ENCODE data around the gene FAM149B1.

The FAM149B1 gene

DNA sequence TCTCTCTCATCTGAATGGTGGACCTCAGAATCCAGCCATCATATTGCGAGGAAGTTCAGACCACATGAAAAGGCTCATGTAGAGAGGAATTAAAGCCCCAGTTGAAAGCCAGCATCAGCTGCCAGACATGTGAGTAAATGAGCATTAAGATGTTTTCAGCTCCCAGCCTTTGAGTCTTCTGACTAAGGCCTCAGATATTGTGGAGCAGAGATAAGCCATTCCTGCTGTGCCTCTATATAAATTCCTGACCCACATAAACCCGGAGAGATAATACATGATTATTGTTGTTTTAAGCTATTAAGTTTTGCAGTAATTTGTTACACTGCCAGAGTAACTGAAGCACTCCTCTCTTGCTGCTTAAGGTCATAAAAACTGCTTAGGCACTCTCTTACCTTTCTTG, 14.6 kb downstream of the FAM149B1 start:
- no peak for DNase-seq

DNA sequence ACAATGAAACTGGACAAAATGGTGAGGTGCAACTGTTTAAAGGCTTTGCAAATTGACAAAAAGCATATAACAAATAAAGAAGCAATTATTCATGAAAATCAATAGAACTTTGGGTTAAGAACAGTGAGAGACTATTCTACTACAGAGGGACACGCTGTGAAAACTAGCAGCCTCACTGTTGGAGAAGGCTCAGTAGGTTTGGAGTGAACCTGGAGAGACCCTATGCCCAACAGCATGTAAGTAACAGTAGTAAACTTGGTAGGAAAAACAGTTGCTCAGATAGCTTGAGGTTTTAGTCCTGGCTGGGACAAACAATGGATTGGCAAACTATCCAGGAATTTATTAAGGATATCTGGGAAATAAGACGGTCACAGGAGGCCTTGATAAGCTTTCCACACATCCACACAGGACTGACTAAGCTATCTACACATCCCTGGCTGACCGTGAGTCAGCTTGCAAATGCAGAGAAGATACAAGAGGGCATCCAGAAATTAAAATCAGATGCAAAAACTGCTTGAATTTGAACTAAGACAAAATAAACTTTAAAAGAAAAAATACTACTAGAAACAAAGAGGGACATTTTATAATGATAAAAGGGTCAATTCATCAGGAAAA, 15.9 kb downstream of the FAM149B1 start:
- DNase-seq: no peak

DNA sequence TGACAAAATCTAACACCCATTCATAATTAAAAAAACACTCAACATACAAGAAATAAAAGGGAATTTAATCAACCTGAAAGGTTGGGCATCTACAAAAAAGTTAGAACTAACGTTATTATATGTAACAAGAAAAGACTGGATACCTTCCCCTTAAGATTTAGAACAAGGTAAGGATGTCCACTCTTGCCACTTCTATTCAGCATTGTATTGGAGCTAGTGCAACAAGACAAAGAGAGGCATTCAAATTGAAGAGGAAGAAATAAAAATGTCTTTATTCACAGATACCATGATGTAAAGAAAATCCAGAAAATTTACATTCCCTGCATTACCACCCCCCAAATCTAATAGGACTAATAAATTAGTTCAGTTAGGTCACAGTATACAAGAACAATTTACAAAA, 18.3 kb downstream of the FAM149B1 start:
- DNase-seq: no peak

DNA sequence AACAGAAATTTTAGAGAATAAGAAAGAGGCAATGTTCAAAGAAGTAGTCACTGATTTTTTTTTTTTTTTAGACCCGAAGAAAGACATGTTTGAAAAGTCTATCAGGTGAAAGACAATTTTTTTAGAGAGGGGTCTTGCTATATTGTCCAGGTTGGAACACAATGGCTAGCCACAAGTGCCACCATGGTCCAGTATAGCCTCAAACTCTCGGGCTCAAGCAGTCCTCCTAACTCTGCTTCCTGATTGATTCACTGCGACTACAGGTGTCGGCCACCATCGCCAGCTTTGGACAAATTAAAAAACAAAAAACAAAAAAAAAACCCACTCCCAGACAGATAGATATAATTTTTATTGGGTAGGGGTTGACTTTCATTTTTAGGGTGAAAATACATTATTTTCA, 22.3 kb downstream of the FAM149B1 start:
- no peak for DNase-seq

DNA sequence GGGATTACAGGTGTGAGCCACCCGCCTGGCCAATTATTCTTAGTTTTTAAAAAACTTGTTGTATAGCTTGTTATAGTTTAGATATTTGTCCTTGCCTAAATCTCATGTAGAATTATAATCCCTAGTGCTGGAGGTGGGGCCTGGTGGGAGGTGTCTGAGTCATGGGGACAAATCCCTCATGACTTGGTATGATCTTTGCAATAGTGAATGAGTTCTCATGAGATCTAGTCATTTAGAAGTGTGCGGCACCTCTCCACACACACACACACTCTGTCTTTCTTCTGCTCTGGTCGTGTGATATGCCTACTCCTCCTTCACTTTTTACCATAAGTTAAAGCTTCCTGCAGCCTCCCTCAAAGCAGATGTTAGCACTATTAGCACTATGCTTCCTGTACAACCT, 37.2 kb downstream of the FAM149B1 start:
- DNase-seq: no peak

DNA sequence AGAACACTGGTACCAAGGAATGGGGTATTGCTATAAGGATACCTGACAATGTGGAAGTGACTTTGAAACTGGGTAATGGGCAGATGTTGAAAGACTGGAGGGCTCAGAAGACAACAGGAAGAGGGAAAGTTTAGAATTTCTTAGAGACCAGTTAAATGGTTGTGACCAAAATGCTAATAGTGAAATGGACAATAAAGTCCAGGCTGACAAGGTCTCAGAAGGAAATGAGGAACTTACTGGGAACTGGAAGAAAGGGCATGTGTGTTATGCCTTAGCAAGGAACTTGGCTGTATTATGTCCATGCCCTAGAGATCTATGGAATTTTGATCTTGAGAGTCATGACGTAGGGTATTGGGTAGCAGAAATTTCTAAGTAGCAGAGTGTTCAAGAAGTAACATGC, 38.0 kb downstream of the FAM149B1 start:
- no peak for DNase-seq

DNA sequence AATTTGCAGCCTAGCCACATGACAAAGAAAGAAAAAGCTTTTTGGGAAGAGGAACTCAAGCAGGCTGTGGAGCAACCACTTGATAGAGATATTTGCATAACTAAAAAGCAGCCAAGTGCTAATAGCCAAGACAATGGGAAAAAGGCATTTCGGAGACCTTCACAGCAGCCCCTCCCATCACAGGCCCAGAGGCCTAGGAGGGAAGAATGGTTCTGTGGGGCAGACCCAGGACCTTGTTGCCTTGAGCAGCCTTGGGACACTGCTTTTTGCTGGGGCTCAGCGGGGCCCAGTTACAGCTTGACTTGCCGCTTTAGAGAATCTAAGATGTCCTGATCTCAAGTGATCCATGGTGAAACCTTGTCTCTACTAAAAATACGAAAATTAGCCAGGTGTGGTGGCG, 38.5 kb downstream of the FAM149B1 start:
- no peak for DNase-seq

DNA sequence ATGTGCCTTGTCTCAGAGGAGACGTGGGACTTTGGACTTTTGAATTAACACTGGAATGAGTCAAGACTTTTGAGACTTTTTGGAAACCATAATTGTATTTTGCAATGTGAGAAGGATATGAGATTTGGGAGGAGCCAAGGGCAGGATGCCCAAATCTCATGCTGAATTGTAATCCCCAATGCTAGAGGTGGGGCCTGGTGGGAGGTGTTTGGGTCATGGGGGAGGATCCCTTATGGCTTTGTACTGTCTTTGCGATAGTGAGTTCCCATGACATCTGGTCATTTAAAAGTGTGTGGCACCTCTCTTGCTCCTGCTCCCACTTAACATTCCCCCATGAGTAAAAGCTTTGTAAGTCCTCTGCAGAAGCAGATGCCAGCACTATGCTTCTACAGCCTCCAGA, 40.0 kb downstream of the FAM149B1 start:
- no peak for DNase-seq

DNA sequence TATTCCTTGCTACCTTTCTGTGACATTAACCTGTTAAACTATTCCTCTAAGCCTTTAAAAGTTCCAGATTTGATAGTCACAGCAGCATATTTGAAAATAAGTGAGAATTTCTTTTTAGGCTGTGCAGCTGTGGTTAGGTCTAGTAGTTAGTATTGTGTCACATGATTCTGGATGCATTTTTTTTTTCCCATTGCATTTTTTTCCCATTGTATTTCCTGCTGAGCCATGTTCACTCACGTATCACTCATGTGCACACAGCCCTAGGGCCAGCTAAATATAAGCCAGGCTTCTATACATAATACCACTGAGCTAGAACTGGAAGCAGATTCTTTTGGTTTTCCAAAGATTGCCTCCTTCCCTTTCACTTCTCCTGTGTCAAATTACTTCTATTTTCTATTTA, 41.8 kb downstream of the FAM149B1 start:
- DNase-seq: no peak

DNA sequence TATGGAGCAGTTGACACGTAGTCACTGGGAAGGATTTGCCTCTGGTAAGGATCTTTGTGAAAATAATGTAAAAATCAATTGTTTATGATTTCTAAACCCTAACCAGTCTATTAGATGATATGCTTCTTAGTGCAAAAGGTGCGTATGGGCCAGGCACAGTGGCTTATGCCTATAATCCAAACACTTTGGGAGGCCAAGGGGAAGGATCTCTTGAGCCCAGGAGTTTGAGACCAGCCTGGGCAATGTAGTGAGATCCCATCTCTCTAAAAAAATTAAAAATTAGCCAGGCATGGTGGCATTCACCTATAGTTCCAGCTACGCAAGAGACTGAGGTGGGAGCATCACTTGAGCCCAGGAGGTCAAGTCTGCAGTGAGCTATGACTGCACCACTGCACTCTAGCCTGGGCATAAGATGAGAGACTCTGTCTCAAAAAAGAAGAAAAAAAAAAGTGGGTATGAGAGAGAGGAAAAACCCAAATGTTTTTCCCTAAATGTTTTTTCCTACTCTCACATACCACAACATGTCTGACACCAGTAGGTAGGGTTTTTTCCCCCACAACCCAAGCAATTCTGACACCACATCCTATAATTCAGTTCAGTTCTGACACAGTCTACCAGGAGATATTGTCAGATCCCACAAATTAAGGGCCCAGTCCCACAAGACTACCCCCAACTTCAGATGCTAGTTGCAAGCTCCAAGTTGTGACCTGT, 42.6 kb downstream of the FAM149B1 start:
- DNase-seq: no peak

DNA sequence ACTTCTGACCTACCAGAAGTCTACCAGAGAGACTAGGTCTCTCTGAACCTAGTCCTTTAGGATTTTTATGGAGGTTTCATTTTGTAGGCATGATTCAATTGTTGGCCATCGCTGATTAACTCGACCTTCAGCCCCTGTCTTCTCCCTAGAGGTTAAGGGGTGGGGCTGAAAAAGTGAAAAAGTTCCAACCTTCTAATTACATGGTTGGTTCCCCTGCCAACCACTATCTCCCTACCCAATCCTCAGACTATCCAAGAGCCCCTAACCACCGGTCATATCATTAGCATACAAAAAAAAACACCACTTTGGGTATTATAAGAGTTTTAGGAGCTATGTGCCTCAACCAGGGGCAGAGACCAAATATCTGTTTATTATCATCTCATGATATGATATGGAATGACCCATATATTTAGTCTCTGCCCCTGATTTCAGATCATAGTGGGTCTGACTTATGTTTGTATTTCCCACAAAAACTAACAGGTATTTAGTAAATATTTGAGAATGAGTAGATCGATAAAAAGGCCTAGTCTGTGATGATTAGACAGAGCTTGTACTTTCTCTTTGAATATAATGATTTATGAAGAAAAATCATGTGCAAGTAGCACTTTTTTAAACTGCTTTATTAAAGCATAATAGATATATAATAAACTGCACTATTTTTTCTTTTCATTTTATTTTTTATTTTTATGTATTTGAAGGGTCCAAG, 43.3 kb downstream of the FAM149B1 start:
- DNase-seq: no peak

DNA sequence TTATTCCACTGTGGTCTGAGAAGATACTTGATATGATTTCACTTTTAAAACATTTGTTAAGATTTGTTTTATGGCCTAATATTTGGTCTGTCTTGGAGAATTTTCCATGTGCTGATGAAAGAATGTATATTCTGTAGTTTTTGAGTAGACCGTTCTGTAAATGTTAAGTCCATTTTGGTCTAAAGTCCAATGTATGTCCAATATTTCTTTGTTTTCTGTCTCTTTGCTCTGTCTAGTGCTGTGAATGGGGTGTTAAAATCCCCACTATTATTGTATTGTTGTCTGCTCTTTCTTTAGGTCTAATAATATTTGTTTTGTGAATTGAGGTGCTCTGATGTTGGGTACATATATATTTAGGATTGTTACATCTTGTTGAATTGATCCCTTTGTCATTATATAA, 47.8 kb downstream of the FAM149B1 start:
- DNase-seq: no peak

DNA sequence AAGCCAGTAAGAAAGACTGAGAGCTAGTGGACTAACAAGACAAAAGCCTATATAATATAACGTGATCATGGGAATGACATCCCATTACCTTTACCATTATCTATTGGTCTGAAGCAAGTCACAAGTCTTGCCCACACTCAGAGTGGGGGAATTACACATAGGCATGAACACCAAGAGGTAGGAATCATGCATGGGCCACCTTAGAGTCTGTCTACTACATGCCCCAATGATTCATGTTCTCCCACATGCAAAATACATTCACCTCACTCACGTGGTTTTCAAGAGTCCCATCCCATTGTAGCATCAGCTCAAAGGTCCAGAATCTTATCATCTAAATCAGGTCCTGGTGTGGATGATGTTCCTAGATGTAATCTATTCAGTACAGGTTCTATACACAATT, 49.7 kb downstream of the FAM149B1 start:
- DNase-seq: no peak

DNA sequence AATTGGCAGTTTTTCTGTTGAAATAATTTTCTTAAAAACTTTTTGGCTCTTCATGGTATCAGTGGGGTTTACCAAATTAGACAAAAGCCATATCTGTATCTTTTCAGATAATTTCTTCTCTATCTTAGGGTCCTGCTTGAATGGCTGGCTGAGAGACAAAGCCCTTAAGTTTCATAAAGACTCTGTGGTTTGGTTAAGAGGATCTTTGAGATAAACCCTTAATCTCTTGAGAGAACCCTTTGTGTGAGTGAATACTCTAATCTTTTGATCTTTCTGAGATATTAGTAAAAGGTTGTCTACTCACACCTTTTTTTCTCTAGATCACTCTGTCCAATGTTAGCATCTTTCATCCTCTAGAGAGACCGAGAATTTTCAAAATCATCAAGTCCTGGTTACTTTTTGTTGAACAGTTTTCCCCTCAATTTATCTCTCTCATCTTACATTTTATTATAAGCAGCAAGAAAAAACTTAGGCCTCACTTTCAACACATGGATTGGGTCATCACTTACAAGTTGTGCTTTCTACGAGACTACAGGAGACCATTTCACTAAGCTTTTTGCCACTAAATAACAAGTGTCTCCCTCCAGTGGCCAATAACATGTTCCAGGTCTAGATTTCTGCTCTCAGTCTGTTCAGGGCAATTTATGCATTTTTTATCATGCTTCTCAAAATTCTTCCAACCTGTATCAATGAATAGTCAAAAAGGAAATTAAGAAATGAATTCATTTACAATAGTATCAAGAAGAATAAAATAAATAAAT, 50.7 kb downstream of the FAM149B1 start:
- no peak for DNase-seq

DNA sequence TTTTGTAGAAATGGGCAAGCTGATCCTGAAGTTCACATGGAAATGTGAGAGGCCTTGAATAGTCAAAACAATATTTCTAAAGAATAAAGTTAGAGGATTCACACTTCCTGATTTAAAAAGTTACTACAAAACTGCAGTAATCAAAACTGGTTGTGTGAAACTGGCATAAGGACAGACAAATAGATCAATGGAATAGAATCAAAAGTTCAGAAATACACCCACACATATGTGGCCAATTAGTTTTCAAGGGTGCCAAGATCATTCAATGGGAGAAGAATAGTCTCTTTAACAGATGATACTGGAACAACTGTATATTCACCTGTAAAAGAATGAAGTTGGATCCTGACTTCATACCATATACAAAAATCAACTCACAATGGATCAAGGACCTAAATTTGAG, 51.5 kb downstream of the FAM149B1 start:
- DNase-seq: no peak

DNA sequence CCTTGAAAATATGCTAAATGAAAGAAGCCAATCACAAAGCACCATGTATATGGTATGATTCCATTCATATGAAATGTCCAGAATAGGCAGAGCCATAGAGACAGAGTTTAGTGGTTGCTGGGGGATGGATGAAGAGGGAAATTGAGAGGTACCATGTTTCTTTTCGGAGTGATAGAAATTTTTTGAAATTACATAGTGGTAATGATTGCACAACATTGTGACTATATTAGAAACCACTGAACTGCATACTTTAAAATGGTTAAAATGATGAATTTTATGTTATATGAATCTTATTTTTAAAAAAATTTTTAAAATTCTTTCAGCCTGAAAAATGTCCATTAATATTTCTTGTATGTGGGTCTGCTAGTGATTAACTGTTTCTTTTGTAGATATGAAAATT, 53.1 kb downstream of the FAM149B1 start:
- no peak for DNase-seq

DNA sequence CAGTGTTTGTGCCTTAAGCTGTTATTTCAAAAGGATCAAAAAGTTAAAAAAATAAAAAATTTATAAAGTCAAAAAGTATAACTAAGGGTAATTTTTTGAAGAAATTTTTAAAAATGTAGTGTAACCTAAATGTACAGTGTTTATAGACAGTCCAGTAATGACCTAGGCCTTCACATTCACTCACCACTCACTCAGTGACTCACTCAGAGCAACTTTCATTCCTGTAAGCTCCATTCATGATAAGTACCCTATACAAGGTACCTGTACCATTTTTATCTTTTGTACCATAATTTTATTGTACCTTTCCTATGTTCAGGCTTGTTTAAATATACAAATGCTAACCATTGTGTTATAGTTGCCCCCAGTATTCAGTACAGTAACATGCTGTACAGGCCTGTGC, 57.6 kb downstream of the FAM149B1 start:
- DNase-seq: no peak

DNA sequence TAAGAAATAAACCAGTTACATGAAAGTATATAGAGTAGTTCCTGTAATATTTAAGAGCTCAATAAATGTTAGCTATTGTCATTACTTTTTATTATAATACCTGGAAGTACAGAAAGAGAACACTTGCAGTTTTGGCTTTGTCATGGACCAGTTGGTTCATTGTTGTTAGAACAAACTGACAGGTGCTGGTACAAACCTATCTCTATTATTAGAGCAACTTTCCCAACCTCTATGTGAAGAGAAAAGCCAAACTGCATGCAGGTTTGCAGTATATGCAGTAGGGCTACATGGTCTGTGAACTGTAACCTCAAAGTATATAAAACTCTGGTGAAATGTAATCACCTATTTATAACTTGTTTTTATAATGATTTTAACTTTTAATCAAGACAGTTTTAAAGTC, 58.7 kb downstream of the FAM149B1 start:
- DNase-seq: no peak

DNA sequence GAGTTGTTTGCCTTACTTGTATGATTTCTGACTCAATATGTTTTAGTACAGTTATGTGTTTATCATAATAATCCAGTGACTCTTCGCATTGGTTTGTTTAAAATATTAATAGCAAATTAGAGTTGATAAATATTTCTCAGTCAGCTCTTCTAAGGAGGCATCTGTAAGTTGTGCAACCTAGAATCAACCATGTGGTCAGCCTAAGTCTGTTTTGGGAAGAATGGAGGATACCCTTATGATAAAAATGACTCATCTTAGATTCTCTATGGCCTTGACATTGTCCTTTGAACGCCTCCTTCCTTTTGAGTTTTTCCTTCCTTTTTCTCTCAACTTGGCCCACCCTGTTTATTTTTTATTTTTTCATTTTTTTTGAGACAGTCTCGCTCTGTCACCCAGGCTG, 60.3 kb downstream of the FAM149B1 start:
- DNase-seq: no peak

DNA sequence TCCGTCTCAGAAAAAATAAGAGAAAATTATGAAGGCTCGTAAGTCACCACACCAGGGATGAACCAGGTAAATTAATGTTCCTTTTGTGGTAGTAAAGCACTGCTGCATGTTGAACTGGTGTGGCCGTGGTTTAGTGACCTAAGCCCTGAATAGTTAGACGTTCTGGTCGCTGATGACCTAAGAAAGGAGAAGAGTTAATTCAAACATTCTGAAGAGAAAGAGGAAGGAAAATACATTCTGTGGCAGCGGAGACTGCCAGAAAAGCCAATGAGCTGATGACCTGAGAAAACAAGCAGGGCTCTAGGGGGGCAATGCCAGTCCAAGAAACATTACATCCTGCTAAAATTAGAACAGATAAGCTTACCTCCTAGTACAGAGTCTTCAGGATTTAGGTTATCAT, 61.6 kb downstream of the FAM149B1 start:
- no peak for DNase-seq

DNA sequence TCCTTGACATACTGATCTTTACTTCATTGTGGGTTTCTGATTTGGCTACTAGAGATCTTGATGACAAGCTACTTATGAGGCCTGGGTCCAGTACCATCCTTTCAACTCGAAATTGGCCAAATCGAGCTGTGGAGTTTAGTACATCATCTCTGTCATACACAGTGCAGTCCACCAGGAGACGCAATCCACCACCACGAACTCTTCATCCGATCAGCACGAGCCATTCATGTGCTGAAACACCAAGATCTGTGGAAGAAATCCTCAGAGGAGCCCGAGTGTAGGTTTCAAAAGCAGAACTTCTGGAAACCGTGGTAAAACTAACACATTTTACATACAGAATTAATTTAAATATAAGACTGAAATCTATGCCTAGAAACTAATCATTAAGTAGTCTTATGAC, 65.0 kb downstream of the FAM149B1 start:
- DNase-seq: no peak

DNA sequence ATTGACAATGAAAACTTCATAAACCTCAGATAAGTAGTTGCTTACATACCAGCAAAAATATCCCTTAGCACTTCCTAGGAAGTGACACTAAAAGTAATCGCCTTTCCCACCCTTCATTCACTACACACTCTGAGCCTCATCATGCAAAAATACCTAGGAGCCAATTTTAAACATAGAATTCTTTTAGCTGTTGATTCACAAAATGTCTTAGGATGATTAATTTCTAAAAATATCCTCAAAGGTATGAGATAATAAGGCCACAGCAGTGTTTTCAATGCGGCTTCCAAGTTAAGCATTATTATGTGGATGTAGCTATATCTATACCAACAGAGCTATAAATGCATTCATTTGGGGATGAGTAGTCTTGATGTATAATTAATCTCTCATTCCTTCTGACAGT, 66.0 kb downstream of the FAM149B1 start:
- DNase-seq: no peak

DNA sequence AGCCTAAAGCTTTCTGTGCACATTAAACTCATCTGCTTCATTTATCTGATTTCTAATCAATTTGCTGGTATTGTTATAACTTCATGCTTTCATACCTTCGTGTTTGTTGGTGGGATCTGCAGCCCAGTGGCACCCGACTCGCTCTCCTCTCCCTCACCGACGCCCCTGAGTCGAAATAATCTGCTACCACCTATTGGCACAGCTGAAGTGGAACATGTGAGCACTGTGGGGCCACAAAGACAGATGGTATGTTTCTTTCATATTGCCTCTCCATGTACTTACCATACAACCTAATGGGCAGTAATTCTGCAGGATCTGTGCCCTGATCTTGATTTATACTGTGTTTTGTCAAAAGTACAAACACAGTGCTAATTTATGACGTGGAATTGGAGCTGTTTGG, 66.8 kb downstream of the FAM149B1 start:
- no peak for DNase-seq

Measured in activated CD8-positive, alpha-beta memory T cell treated with anti-CD3 and anti-CD28 coated beads, Interleukin-2, amount 50 U/mL, for 48 hours (primary cell).